ENCODE data around the gene NAPA.

Gene NAPA

DNA sequence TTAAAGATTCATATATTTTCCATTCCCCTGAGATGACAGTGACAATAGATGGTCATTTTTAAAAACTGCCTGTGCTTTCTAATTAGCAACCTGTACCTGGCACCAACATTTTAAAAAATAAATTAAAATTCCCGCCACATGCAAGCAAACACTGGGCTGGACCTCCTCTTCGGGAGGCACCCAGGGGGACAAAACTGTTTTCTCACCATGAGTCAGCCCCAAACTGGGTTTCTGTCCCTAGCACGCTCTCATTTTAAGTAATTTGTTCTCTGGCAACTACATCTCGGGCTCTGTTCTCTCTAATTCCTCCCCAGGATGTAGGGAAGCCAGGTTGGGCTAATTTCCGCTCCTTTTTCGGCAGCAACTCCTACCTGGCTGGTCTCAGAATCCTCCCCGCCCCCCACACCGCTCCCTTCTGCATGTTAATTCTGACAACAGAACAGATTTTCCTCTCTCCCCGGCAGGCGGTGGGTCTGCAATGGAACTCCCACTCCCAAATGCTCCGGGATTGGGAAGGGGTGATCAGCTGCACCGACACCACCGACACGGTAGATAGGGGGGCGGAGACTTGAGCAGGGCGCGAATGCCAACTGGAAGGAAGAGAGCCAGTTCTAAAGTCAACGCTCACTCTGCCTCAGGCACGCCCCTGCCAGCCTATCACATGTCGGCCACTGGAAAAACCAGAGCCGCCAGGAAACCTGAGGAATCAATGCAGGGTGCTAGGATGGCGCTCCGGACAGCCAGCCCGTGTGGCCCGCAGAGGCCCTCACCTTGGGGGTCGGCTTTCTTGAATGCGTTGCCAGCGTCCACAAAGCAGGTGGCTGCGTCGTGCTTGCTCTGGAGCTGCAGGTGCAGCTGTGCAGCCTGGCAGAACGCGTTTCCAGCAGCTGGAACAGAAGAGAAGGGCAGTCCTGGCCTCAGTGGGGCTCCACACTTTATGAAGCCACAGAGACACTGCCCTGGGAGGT, 14.7 kb downstream of the NAPA start:
- DNase-seq (ENCODE audit: low spot score), result no peak

DNA sequence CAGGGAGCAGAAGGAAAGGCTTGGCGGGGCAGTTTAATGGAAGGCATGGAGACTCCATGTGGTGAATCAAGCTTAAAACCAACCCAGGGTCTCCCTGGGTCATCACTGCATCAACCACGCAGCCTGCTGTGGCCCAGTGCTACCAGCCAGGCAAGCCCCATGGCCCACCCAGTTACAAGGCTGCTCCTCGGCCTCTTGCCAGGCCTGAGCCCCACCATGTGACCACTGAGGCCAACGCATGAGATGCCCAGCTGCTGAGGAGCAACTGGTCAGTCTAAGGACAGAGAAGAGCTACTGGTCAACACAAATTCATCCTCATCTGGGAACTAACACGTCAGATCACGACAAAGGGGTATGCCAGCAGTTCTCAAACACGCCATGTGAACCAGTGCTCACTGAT, 15.5 kb downstream of the NAPA start:
- DNase-seq (ENCODE audit: low spot score), result no peak

DNA sequence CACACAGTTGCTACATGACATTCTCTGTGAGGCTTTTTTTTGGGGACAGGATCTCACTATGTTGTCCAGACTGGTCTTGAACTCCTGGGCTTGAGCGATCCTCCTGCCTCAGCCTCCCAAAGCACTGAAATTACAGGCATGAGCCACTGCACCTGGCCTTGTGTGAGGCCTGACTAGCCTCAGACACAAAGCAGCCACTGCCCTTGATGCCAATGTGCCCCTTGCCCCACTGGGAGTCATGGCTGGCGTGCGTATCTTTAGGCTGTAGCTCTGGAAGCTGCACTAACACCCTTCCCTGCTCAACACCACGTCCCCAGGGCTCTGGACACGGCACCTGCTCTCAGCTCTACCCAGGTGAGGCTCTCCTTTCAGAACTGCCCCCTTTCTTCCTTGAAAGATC, 16.3 kb downstream of the NAPA start:
- no peak for DNase-seq (ENCODE audit: low spot score)

DNA sequence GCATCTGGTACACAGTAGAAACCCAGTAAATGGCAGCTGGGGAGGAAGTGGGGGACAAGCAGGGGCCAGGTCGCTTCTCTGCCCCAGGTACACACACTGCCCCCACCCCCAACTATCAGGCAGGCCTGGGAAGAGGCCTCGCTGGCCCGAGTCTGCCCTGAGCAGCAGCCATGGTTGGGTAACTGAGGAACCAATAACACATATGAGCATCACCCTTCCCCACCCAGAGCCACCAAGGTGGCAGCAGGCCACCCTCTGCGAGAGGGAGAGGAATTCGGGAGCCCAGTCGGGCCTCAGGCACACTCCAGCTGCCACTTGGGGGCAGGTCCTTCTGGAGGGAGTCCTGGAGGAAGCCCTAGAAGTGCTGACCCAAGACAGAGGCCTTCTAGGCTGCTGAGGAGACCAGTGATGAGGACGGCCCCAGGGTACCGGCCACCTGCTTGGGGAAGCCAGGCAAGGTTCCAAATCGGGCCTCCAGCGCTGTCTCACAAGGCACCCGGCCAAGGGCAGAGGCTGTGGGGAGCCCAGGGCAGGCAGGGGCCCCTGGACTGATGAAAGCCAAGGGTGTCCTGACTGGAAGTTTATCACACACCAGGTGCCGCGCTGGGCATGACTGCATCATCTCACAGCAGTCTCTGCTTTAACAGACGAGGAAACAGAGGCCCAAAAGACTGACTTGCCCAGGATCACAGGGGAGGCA, 16.9 kb downstream of the NAPA start:
- no peak for DNase-seq (ENCODE audit: low spot score)

DNA sequence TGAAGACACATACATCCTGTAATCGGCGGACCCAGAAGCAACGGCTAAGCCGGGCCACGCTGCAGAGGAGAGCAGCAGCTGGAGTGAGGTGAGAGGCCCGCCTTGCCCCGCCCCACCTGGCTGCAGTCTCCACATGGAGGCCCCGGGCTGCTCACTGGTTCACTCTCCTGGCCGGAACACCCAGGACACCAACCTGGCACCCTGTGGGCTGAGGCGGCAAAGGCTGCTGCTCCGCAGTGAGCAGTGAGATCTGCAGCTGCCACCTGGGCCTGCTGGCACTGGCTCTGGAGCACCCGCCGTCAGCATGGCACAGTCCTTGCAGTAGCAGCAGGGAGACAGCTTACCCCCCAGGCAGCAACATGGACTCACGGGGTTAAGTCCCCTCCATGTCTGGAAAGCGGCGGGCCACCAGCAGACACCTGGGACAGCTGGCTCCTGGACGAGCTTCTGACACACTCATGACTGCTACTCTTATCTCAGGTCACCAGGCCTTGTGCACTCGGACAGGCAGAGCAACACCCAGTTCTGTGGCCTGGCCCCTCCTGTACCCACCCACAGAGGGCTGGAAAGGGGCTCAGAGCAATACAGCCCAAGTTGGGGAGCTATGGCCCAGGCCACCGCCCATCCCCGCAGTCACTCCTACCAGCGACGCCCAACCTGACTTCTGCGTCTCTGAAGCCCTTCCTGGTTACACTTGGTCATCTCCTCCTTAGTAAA, 17.7 kb downstream of the NAPA start:
- no peak for DNase-seq (ENCODE audit: low spot score)

GRCh38 chr19:47495478-47496372, 19.1 kb downstream of the NAPA start:
- no peak for DNase-seq (ENCODE audit: low spot score)

DNA sequence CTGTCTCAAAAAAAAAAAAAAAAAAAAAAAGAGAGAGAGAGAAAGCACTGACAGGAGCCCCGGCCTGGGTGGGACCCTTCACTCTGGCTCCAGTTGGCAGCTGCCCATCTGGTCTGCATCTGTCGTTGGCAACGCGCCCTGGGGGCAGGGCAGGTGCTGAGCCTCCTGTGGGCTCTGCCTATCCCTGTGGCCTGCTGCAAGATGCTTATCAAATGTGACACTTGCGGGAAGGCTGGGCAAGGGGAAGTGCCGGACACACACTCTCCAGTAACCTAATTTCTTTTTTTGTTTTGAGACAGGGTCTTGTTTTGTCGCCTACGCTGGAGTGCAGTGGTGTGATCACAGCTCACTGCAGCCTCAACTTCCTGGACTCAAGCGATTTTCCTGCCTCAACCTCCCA, 20.1 kb downstream of the NAPA start:
- no peak for DNase-seq (ENCODE audit: low spot score)

- DNase-seq (ENCODE audit: low spot score), result no peak
Measured at GRCh38 chr19:47494211-47494547, 20.7 kb downstream of the NAPA start.

GRCh38 chr19:47493378-47494210, 21.3 kb downstream of the NAPA start:
- DNase-seq (ENCODE audit: low spot score), result no peak

- no peak for DNase-seq (ENCODE audit: low spot score)
Measured at GRCh38 chr19:47492571-47493377, 22.1 kb downstream of the NAPA start.

- DNase-seq (ENCODE audit: low spot score), result no peak
Measured at GRCh38 chr19:47492137-47492533, 22.7 kb downstream of the NAPA start.

- no peak for DNase-seq (ENCODE audit: low spot score)
Measured at GRCh38 chr19:47491358-47492136, 23.3 kb downstream of the NAPA start.

DNA sequence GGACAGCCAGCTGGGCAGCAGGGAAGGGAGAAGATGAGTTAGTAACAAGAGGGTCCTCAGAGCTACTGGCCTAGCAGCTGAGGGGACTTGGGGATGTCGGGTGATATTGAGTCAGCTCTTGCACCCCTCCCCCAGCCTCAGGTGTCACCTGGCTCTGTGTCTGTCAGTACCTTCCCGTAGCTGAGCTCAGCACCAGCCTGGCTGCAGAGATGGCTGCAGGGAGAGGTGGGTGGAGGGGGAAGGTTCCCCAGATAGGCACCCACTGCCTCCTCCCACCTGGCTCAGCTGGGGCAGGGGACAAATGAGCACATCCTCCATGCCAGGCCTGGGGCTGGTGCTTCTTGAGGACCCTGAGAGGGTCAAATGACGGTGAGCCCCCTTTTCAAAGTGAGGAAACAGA, 24.0 kb downstream of the NAPA start:
- DNase-seq (ENCODE audit: low spot score), result no peak

DNA sequence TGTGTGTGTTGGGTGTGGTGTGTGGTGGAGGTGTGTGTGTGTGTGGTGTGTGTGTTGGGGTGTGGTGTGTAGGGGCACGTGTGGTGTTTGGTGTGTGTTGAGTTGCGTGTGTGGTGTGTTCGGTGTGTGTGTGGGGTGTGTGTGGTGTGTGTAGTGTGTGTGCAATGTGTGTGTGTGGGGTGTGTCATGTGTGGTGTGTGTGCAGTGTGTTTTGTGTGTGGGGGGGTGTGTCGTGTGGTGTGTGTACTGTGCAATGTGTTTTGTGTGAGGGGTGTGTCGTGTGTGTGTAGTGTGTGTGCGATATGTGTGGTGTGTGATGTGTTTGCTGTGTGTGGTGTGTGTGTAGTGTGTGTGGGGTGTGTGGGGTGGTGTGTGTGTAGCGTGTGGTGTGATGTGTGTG, 24.8 kb downstream of the NAPA start:
- no peak for DNase-seq (ENCODE audit: low spot score)

GRCh38 chr19:47489072-47489914, 25.6 kb downstream of the NAPA start:
- DNase-seq (ENCODE audit: low spot score), result no peak

DNA sequence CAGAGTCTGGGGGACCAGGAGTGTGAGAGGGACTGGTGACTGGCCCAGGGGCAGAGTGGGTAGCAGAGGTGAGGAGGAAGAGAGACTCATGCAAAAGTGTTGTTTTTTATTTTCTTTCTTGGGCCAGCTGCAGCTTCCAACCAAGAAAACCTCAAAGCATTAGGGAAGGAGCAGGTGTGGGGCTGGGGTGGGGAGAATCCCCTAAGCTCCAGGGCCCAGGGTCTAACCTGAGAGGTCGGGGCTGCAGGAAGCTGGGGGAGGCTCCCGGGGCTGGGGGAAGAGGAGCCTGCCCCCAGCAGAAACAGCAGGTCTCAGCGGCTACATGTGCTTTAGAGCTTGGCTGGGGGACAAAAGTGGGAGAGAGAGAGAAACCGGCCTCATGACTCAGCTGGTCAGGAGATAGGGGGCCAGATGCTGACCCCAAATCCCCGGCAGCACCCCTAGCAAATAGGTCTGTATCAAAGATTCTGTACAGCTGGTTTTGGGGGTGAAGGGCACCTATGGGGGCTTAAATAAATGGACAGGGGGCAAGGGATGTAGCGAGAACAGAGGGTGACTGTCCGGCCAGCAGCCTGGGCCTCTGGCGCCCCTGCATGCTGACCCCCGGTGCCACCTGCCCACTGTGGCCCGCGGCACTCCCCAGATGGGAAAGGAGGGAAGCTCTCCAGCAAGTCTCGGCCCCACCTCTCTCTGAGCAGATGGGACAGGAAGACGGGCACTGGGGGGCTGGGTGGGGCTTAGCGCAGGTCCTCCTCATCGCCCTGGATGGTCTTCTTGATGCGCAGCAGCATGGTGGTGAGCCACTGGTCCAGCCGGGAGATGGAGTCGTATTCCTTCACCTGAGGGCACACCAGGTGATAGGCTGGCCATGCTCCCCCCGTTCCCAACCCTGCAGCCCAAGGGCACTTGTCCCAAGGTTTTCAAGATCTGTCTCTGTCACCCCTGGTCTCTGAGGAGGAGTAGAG, 27.0 kb downstream of the NAPA start:
- DNase-seq (ENCODE audit: low spot score), result no peak

- DNase-seq (ENCODE audit: low spot score), result no peak
Measured at GRCh38 chr19:47486900-47487299, 28.0 kb downstream of the NAPA start.

Measured in Ammon's horn (tissue), 1 donor.